ENCODE data around the gene SLC26A2. TPM values are rescaled to one million over a fixed set of nuclear protein-coding genes. Genes with fewer than 3 reads are reported as not detected.

The SLC26A2 gene
- total RNA-seq, 2 donors from 2014 or later, result 4.6 to 5.2 TPM

- H3K9me3 ChIP-seq (ENCODE audit: control insufficient read depth, low read length, poor library complexity, severe bottlenecking), result no peaks in the 10 kb centered on the region
- no peak for ATAC-seq
- Mint-ChIP-seq H3K27ac (no peak overlapping the region), H3K36me3 (ENCODE audit: low read depth) (no peaks in the 10 kb centered on the region), H3K4me3 (no peak overlapping the region), H3K27me3 (peaks cover 50% of the 10 kb centered on the region), H3K4me1 (peaks cover 3% of the 10 kb centered on the region)
- no peak for DNase-seq
These were observed 29.6 kb upstream of the SLC26A2 start for GRCh38 chr5:149930749-149931574.

GRCh38 chr5:149931992-149932436 is 28.5 kb upstream of the SLC26A2 start:
- H3K9me3 ChIP-seq (ENCODE audit: control insufficient read depth, low read length, poor library complexity, severe bottlenecking), result no peaks in the 10 kb centered on the region
- Mint-ChIP-seq H3K36me3 (ENCODE audit: low read depth) (no peaks in the 10 kb centered on the region), H3K4me1 (peaks cover 3% of the 10 kb centered on the region), H3K27me3 (peaks cover 59% of the 10 kb centered on the region), H3K27ac (no peak overlapping the region), H3K4me3 (no peak overlapping the region)
- no peak for ATAC-seq
- DNase-seq, result no peak

GRCh38 chr5:149932445-149933350 is 27.9 kb upstream of the SLC26A2 start:
- DNase-seq (no peak), ATAC-seq (no peak)
- Mint-ChIP-seq H3K36me3 (ENCODE audit: low read depth) (no peaks in the 10 kb centered on the region), H3K27ac (no peak overlapping the region), H3K27me3 (peaks cover 66% of the 10 kb centered on the region), H3K4me1 (peaks cover 3% of the 10 kb centered on the region), H3K4me3 (no peak overlapping the region)
- H3K9me3 ChIP-seq (ENCODE audit: control insufficient read depth, low read length, poor library complexity, severe bottlenecking), result no peaks in the 10 kb centered on the region

GRCh38 chr5:149935431-149935901 is 25.1 kb upstream of the SLC26A2 start:
- Mint-ChIP-seq H3K4me3 (no peak overlapping the region), H3K27ac (no peak overlapping the region), H3K4me1 (peaks cover 3% of the 10 kb centered on the region), H3K27me3 (peaks cover 53% of the 10 kb centered on the region), H3K36me3 (ENCODE audit: low read depth) (no peaks in the 10 kb centered on the region)
- ATAC-seq (no peak), DNase-seq (no peak)
- H3K9me3 ChIP-seq (ENCODE audit: control insufficient read depth, low read length, poor library complexity, severe bottlenecking), result no peaks in the 10 kb centered on the region

GRCh38 chr5:149936044-149936699 is 24.4 kb upstream of the SLC26A2 start:
- no peak for DNase-seq

DNA sequence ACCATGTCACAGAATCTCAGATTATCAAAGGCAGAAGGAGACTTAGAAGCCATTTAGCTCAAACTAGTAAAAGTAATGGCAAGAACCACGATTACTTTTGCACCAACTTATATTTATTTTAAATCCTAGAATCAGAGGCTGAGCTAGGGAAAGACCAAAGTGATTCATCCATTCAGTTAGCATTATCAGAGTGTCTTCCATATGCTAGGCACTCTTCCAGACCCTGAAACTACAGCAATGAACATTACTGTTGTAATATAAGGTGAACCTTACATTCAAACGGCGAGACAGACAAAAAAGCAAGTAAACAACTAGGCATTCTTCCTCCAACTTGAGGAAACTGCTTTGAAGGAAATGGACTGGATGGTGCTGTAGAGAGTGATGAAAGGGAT is 23.9 kb upstream of the SLC26A2 start:
- H3K9me3 ChIP-seq (ENCODE audit: control insufficient read depth, low read length, poor library complexity, severe bottlenecking), result no peaks in the 10 kb centered on the region
- no peaks in the 10 kb centered on the region for H3K36me3 Mint-ChIP-seq (ENCODE audit: low read depth)
- no peak overlapping the region for H3K27ac Mint-ChIP-seq
- H3K27me3 Mint-ChIP-seq, result peaks cover 49% of the 10 kb centered on the region
- ATAC-seq, result no peak
- H3K4me1 Mint-ChIP-seq, result peaks cover 3% of the 10 kb centered on the region
- no peak overlapping the region for H3K4me3 Mint-ChIP-seq
- no peak for DNase-seq

More at GRCh38 chr5:149936044-149936699, 24.4 kb upstream of the SLC26A2 start:
- H3K4me1 Mint-ChIP-seq, result peaks cover 3% of the 10 kb centered on the region
- H3K36me3 Mint-ChIP-seq (ENCODE audit: low read depth), result no peaks in the 10 kb centered on the region
- peaks cover 52% of the 10 kb centered on the region for H3K27me3 Mint-ChIP-seq
- H3K9me3 ChIP-seq (ENCODE audit: control insufficient read depth, low read length, poor library complexity, severe bottlenecking), result no peaks in the 10 kb centered on the region
- no peak overlapping the region for H3K27ac Mint-ChIP-seq
- H3K4me3 Mint-ChIP-seq, result no peak overlapping the region
- ATAC-seq, result no peak

GRCh38 chr5:149937610-149938009 is 22.9 kb upstream of the SLC26A2 start:
- no peak for DNase-seq
- H3K4me1 Mint-ChIP-seq, result peaks cover 2% of the 10 kb centered on the region
- peak overlapping the region; percentile 14 for H3K27ac Mint-ChIP-seq
- H3K36me3 Mint-ChIP-seq (ENCODE audit: low read depth), result no peaks in the 10 kb centered on the region
- peaks cover 51% of the 10 kb centered on the region for H3K27me3 Mint-ChIP-seq
- no peak overlapping the region for H3K4me3 Mint-ChIP-seq
- ATAC-seq, result no peak
- H3K9me3 ChIP-seq (ENCODE audit: control insufficient read depth, low read length, poor library complexity, severe bottlenecking), result no peaks in the 10 kb centered on the region

GRCh38 chr5:149938279-149938678 is 22.3 kb upstream of the SLC26A2 start:
- ATAC-seq (no peak), DNase-seq (no peak)
- H3K9me3 ChIP-seq (ENCODE audit: control insufficient read depth, low read length, poor library complexity, severe bottlenecking), result no peaks in the 10 kb centered on the region
- Mint-ChIP-seq H3K27ac (no peak overlapping the region), H3K36me3 (ENCODE audit: low read depth) (no peaks in the 10 kb centered on the region), H3K4me3 (no peak overlapping the region), H3K4me1 (peaks cover 3% of the 10 kb centered on the region), H3K27me3 (peaks cover 51% of the 10 kb centered on the region)

GRCh38 chr5:149938791-149939358 is 21.7 kb upstream of the SLC26A2 start:
- Mint-ChIP-seq H3K27ac (no peak overlapping the region), H3K4me1 (peaks cover 3% of the 10 kb centered on the region)
- peak; percentile 21 for ATAC-seq

DNA sequence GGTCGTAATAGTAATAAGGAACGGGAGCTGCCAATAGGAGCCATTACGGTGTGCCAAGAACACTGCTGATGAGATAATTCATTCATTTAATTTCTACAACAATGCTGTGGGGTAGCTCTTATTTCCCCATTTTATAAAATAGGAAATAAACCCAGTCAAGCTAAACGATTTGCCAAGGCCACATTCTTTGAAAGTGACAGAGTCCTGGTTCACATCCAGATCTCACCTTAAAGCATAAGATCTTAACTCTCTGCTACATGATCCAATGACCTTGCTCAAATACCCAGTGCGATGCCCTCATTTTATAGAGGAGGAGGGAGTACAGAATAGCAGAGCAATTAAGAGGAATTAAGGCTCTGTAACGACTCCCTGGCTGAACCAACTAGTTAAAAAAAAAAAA is 21.0 kb upstream of the SLC26A2 start:
- no peak for ATAC-seq

More at GRCh38 chr5:149938791-149939358, 21.7 kb upstream of the SLC26A2 start:
- no peaks in the 10 kb centered on the region for H3K9me3 ChIP-seq (ENCODE audit: control insufficient read depth, low read length, poor library complexity, severe bottlenecking)
- Mint-ChIP-seq H3K36me3 (ENCODE audit: low read depth) (no peaks in the 10 kb centered on the region), H3K27me3 (peaks cover 51% of the 10 kb centered on the region), H3K4me3 (no peak overlapping the region)
- no peak for DNase-seq

DNA sequence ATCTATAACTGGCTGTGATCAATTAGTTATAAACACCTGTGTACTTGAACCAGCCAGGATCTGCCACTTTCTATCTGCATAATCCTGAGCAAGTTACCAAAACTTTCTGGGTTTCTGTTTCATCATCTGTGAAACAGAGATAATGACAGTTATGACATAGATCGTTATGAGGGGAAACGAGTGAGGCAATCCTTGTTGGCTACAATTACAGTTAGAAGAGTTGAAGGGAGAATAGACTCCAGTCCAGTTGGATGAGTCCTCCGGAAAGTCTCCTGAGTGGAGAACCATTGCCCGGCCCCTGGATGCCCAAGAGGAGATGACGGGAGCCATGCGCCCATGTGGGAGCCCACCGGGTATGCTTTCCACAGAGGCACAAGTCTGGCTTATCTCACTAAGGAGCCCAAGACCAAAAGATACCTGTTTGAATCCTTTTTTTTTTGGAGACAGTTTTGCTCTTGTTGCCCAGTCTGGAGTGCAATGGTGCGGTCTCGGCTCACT is 20.4 kb upstream of the SLC26A2 start:
- H3K4me3 Mint-ChIP-seq, result no peak overlapping the region
- no peaks in the 10 kb centered on the region for H3K36me3 Mint-ChIP-seq (ENCODE audit: low read depth)
- no peak for ATAC-seq
- peaks cover 41% of the 10 kb centered on the region for H3K27me3 Mint-ChIP-seq
- H3K4me1 Mint-ChIP-seq, result peaks cover 3% of the 10 kb centered on the region
- no peak overlapping the region for H3K27ac Mint-ChIP-seq
- DNase-seq, result no peak
- no peaks in the 10 kb centered on the region for H3K9me3 ChIP-seq (ENCODE audit: control insufficient read depth, low read length, poor library complexity, severe bottlenecking)

More for the DNA sequence above, 21.0 kb upstream of the SLC26A2 start:
- Mint-ChIP-seq H3K4me1 (peaks cover 3% of the 10 kb centered on the region), H3K4me3 (no peak overlapping the region), H3K27me3 (peaks cover 47% of the 10 kb centered on the region), H3K36me3 (ENCODE audit: low read depth) (no peaks in the 10 kb centered on the region), H3K27ac (no peak overlapping the region)
- DNase-seq, result no peak
- H3K9me3 ChIP-seq (ENCODE audit: control insufficient read depth, low read length, poor library complexity, severe bottlenecking), result no peaks in the 10 kb centered on the region

- Mint-ChIP-seq H3K36me3 (ENCODE audit: low read depth) (no peaks in the 10 kb centered on the region), H3K27ac (no peak overlapping the region), H3K27me3 (peaks cover 35% of the 10 kb centered on the region), H3K4me3 (no peak overlapping the region), H3K4me1 (peaks cover 3% of the 10 kb centered on the region)
- DNase-seq, result no peak
- no peak for ATAC-seq
- H3K9me3 ChIP-seq (ENCODE audit: control insufficient read depth, low read length, poor library complexity, severe bottlenecking), result no peaks in the 10 kb centered on the region
These were observed 19.5 kb upstream of the SLC26A2 start for GRCh38 chr5:149940941-149941644.

Measured in T-helper 17 cell (primary cell).